Astrocyte (in vitro differentiated cells and primary cell): ENCODE results near the gene MYT1.

ENCODE experiments used
- CTCF ChIP-seq: IDR thresholded peaks from 2 replicates; pipeline ENCODE4 v1.5.1; 2011; ENCODE audit warnings: low read depth, mild to moderate bottlenecking, inconsistent platforms, low read length, moderate library complexity; ENCODE audit not compliant: insufficient read depth
- EZH2 ChIP-seq: IDR thresholded peaks from 2 replicates; pipeline ENCODE4 v1.6.1; 2012; ENCODE audit warnings: mild to moderate bottlenecking, low read length, inconsistent platforms; ENCODE audit not compliant: insufficient read depth

GRCh38 chr20:64146301-64146935 is 17.8 kb upstream of the MYT1 start:
- TF ChIP-seq CTCF (no peak), EZH2 (no peak)
